Inferior parietal cortex (tissue), 1 donor: ENCODE data around the gene TRABD2A.
"Not testable (repeated sequence)": the region's sequence is repeated elsewhere in the genome, so short reads cannot be mapped to it uniquely, and the experiment has no call there.

Experiments
- DNase-seq: peaks from one replicate; pipeline ENCODE4 v3.0.0-alpha.2; 2016; ENCODE audit errors: extremely low spot score

Gene TRABD2A

GRCh38 chr2:84778911-84779690 is 101.8 kb downstream of the TRABD2A start:
- no peak for DNase-seq

DNA sequence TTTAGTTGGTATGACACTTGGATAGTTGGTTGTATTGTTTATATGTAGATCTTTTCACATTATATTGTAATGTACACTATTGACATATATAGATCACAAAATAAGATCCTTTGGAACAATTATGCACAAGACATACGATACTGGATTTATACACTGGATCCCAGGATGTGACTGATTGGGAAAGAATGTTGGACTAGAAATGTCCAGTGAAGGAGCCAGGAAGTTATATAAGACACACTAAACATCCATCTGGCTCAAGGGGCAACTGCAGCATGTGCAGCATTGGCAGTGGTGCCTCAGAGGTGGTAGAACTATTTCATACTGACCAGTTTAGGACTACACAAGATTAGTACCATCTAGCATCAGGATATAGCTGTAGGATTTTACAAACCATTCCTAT is 104.9 kb downstream of the TRABD2A start:
- DNase-seq = no peak

- DNase-seq = not testable (repeated sequence)
Measured at GRCh38 chr2:84773562-84773961, 107.3 kb downstream of the TRABD2A start.
